ENCODE data around the gene HIPK4. TPM values are rescaled to one million over a fixed set of nuclear protein-coding genes. Genes with fewer than 3 reads are reported as not detected.

Gene HIPK4
- total RNA-seq, 1 experiment from 2014 or later, result not detected

- no peaks in the 10 kb centered on the region for H3K9me3 ChIP-seq
- H3K4me1 ChIP-seq, result no peaks in the 10 kb centered on the region
- intact Hi-C loops (cut with micrococcal nuclease; ENCODE audit: unreplicated experiment), result no loop called here
- Mint-ChIP-seq H3K27ac (ENCODE audit: unreplicated experiment) (no peak overlapping the region), H3K27me3 (ENCODE audit: insufficient read depth, unreplicated experiment) (no peaks in the 10 kb centered on the region), H3K9me3 (ENCODE audit: unreplicated experiment) (no peaks in the 10 kb centered on the region), H3K36me3 (ENCODE audit: insufficient read depth, unreplicated experiment) (peaks cover 12% of the 10 kb centered on the region), H3K4me1 (ENCODE audit: low read depth, unreplicated experiment) (no peaks in the 10 kb centered on the region), H3K4me3 (ENCODE audit: unreplicated experiment) (no peak overlapping the region)
- H3K4me3 ChIP-seq (ENCODE audit: low read depth, low read length), result no peak overlapping the region
- ChIA-PET CTCF (no interaction called here), POLR2A (no interaction called here)
- no peak for DNase-seq
- no peak for TF ChIP-seq CTCF (IDR thresholded peaks at IDR 0.05; ENCODE audit: insufficient read depth in 1 of 2, low read depth in 1 of 2, low read length in 1 of 2, severe bottlenecking in 1 of 2, unreplicated experiment in 1 of 2)
- no peaks in the 10 kb centered on the region for H3K27me3 ChIP-seq (replicated peaks; ENCODE audit: control insufficient read depth, insufficient read depth, low read length)
- H3K36me3 ChIP-seq (ENCODE audit: control insufficient read depth, insufficient read depth, low read length), result no peaks in the 10 kb centered on the region
- no TSS peak for BruUV-seq (replicated peaks)
Observed at GRCh38 chr19:40358773-40359172, 31.2 kb downstream of the HIPK4 start.

- no peaks in the 10 kb centered on the region for H3K27me3 Mint-ChIP-seq (ENCODE audit: insufficient read depth, unreplicated experiment)
Observed at GRCh38 chr19:40357640-40358039, 32.3 kb downstream of the HIPK4 start.

GRCh38 chr19:40356681-40357595 is 33.0 kb downstream of the HIPK4 start:
- H3K4me1 ChIP-seq, result no peaks in the 10 kb centered on the region
- Mint-ChIP-seq H3K9me3 (ENCODE audit: unreplicated experiment) (no peaks in the 10 kb centered on the region), H3K27ac (ENCODE audit: unreplicated experiment) (no peak overlapping the region), H3K36me3 (ENCODE audit: insufficient read depth, unreplicated experiment) (peaks cover 12% of the 10 kb centered on the region), H3K27me3 (ENCODE audit: insufficient read depth, unreplicated experiment) (no peaks in the 10 kb centered on the region), H3K4me1 (ENCODE audit: low read depth, unreplicated experiment) (no peaks in the 10 kb centered on the region), H3K4me3 (ENCODE audit: unreplicated experiment) (no peak overlapping the region)
- H3K36me3 ChIP-seq (ENCODE audit: control insufficient read depth, insufficient read depth, low read length), result no peaks in the 10 kb centered on the region
- intact Hi-C loops (cut with micrococcal nuclease; ENCODE audit: unreplicated experiment), result no loop called here
- CTCF ChIA-PET, result no interaction called here
- no TSS peak for BruUV-seq (replicated peaks)
- no peak for DNase-seq
- TF ChIP-seq CTCF (IDR thresholded peaks at IDR 0.05; ENCODE audit: insufficient read depth in 1 of 2, low read depth in 1 of 2, low read length in 1 of 2, severe bottlenecking in 1 of 2, unreplicated experiment in 1 of 2), result no peak
- H3K4me3 ChIP-seq (ENCODE audit: low read depth, low read length), result no peak overlapping the region
- no peaks in the 10 kb centered on the region for H3K9me3 ChIP-seq
- no peaks in the 10 kb centered on the region for H3K27me3 ChIP-seq (replicated peaks; ENCODE audit: control insufficient read depth, insufficient read depth, low read length)
- POLR2A ChIA-PET, result no interaction called here

More at GRCh38 chr19:40357640-40358039, 32.3 kb downstream of the HIPK4 start:
- Histone ChIP-seq H3K4me3 (ENCODE audit: low read depth, low read length) (no peak overlapping the region), H3K36me3 (ENCODE audit: control insufficient read depth, insufficient read depth, low read length) (no peaks in the 10 kb centered on the region), H3K9me3 (no peaks in the 10 kb centered on the region), H3K27me3 (replicated peaks; ENCODE audit: control insufficient read depth, insufficient read depth, low read length) (no peaks in the 10 kb centered on the region), H3K4me1 (no peaks in the 10 kb centered on the region)
- intact Hi-C loops (cut with micrococcal nuclease; ENCODE audit: unreplicated experiment), result no loop called here
- Mint-ChIP-seq H3K4me3 (ENCODE audit: unreplicated experiment) (no peak overlapping the region), H3K36me3 (ENCODE audit: insufficient read depth, unreplicated experiment) (peaks cover 12% of the 10 kb centered on the region), H3K4me1 (ENCODE audit: low read depth, unreplicated experiment) (no peaks in the 10 kb centered on the region), H3K27ac (ENCODE audit: unreplicated experiment) (no peak overlapping the region), H3K9me3 (ENCODE audit: unreplicated experiment) (no peaks in the 10 kb centered on the region)
- BruUV-seq (replicated peaks), result no TSS peak
- ChIA-PET POLR2A (no interaction called here), CTCF (no interaction called here)
- no peak for DNase-seq
- no peak for TF ChIP-seq CTCF (IDR thresholded peaks at IDR 0.05; ENCODE audit: insufficient read depth in 1 of 2, low read depth in 1 of 2, low read length in 1 of 2, severe bottlenecking in 1 of 2, unreplicated experiment in 1 of 2)
